ENCODE data around the gene PELI3.
A peak's percentile ranks its signal among the peaks of the same experiment; 100 is the strongest.

The PELI3 gene

GRCh38 chr11:66494458-66494857 lies 27.8 kb downstream of the PELI3 start:
- no peaks in the 10 kb centered on the region for H3K9me3 ChIP-seq (ENCODE audit: control insufficient read depth, low read depth, low read length)
- no peak overlapping the region for H3K27ac ChIP-seq (ENCODE audit: low read length)
- H3K27me3 ChIP-seq (ENCODE audit: control insufficient read depth, insufficient read depth, low read length) = no peaks in the 10 kb centered on the region
- no peak overlapping the region for H3K9ac ChIP-seq (ENCODE audit: low read length)
- no peak overlapping the region for H3K4me3 ChIP-seq (ENCODE audit: low read length)
- peaks cover 43% of the 10 kb centered on the region for H3K36me3 ChIP-seq (ENCODE audit: control insufficient read depth, low read depth, low read length)
- H3K4me1 ChIP-seq (ENCODE audit: control insufficient read depth, low read depth, low read length) = peaks cover 5% of the 10 kb centered on the region

- Histone ChIP-seq H3K27me3 (ENCODE audit: control insufficient read depth, insufficient read depth, low read length) (no peaks in the 10 kb centered on the region), H3K27ac (ENCODE audit: low read length) (no peak overlapping the region), H3K9me3 (ENCODE audit: control insufficient read depth, low read depth, low read length) (no peaks in the 10 kb centered on the region), H3K36me3 (ENCODE audit: control insufficient read depth, low read depth, low read length) (peaks cover 43% of the 10 kb centered on the region), H3K4me1 (ENCODE audit: control insufficient read depth, low read depth, low read length) (peaks cover 5% of the 10 kb centered on the region), H3K9ac (ENCODE audit: low read length) (no peak overlapping the region), H3K4me3 (ENCODE audit: low read length) (no peak overlapping the region)
These were observed 28.2 kb downstream of the PELI3 start for GRCh38 chr11:66494935-66495334.

- Histone ChIP-seq H3K36me3 (ENCODE audit: control insufficient read depth, low read depth, low read length) (peaks cover 46% of the 10 kb centered on the region), H3K27me3 (ENCODE audit: control insufficient read depth, insufficient read depth, low read length) (no peaks in the 10 kb centered on the region), H3K9ac (ENCODE audit: low read length) (no peak overlapping the region), H3K4me1 (ENCODE audit: control insufficient read depth, low read depth, low read length) (peaks cover 5% of the 10 kb centered on the region), H3K4me3 (ENCODE audit: low read length) (no peak overlapping the region), H3K9me3 (ENCODE audit: control insufficient read depth, low read depth, low read length) (no peaks in the 10 kb centered on the region), H3K27ac (ENCODE audit: low read length) (no peak overlapping the region)
These were observed 28.7 kb downstream of the PELI3 start for GRCh38 chr11:66495401-66495854.

- Histone ChIP-seq H3K4me3 (ENCODE audit: low read length) (no peak overlapping the region), H3K27ac (ENCODE audit: low read length) (no peak overlapping the region), H3K9me3 (ENCODE audit: control insufficient read depth, low read depth, low read length) (no peaks in the 10 kb centered on the region), H3K9ac (ENCODE audit: low read length) (no peak overlapping the region), H3K4me1 (ENCODE audit: control insufficient read depth, low read depth, low read length) (no peaks in the 10 kb centered on the region), H3K27me3 (ENCODE audit: control insufficient read depth, insufficient read depth, low read length) (no peaks in the 10 kb centered on the region), H3K36me3 (ENCODE audit: control insufficient read depth, low read depth, low read length) (peaks cover 43% of the 10 kb centered on the region)
These were observed 30.5 kb downstream of the PELI3 start for GRCh38 chr11:66497206-66497605.

GRCh38 chr11:66498506-66498905 lies 31.8 kb downstream of the PELI3 start:
- no peaks in the 10 kb centered on the region for H3K9me3 ChIP-seq (ENCODE audit: control insufficient read depth, low read depth, low read length)
- no peak overlapping the region for H3K9ac ChIP-seq (ENCODE audit: low read length)
- H3K4me3 ChIP-seq (ENCODE audit: low read length) = no peak overlapping the region
- no peak overlapping the region for H3K27ac ChIP-seq (ENCODE audit: low read length)
- no peaks in the 10 kb centered on the region for H3K4me1 ChIP-seq (ENCODE audit: control insufficient read depth, low read depth, low read length)
- H3K36me3 ChIP-seq (ENCODE audit: control insufficient read depth, low read depth, low read length) = peaks cover 31% of the 10 kb centered on the region
- H3K27me3 ChIP-seq (ENCODE audit: control insufficient read depth, insufficient read depth, low read length) = no peaks in the 10 kb centered on the region

- Histone ChIP-seq H3K4me3 (ENCODE audit: low read length) (no peak overlapping the region), H3K4me1 (ENCODE audit: control insufficient read depth, low read depth, low read length) (no peaks in the 10 kb centered on the region), H3K36me3 (ENCODE audit: control insufficient read depth, low read depth, low read length) (peaks cover 21% of the 10 kb centered on the region)
These were observed 38.6 kb downstream of the PELI3 start for GRCh38 chr11:66505276-66505816.

GRCh38 chr11:66509131-66509561 lies 42.4 kb downstream of the PELI3 start:
- Histone ChIP-seq H3K4me1 (ENCODE audit: control insufficient read depth, low read depth, low read length) (peaks cover 4% of the 10 kb centered on the region), H3K4me3 (ENCODE audit: low read length) (no peak overlapping the region), H3K9ac (ENCODE audit: low read length) (no peak overlapping the region), H3K9me3 (ENCODE audit: control insufficient read depth, low read depth, low read length) (no peaks in the 10 kb centered on the region), H3K36me3 (ENCODE audit: control insufficient read depth, low read depth, low read length) (peaks cover 19% of the 10 kb centered on the region), H3K27ac (ENCODE audit: low read length) (no peak overlapping the region), H3K27me3 (ENCODE audit: control insufficient read depth, insufficient read depth, low read length) (no peaks in the 10 kb centered on the region)

More at GRCh38 chr11:66505276-66505816, 38.6 kb downstream of the PELI3 start:
- H3K9me3 ChIP-seq (ENCODE audit: control insufficient read depth, low read depth, low read length) = no peaks in the 10 kb centered on the region
- H3K27me3 ChIP-seq (ENCODE audit: control insufficient read depth, insufficient read depth, low read length) = no peaks in the 10 kb centered on the region
- no peak overlapping the region for H3K9ac ChIP-seq (ENCODE audit: low read length)
- no peak overlapping the region for H3K27ac ChIP-seq (ENCODE audit: low read length)

GRCh38 chr11:66510271-66510989 lies 43.7 kb downstream of the PELI3 start, which contains the start of gene BBS1:
TSS of gene BBS1 (plus strand) at chr11:66510635. CDS start at chr11:66510660, 25 bp downstream.
- Histone ChIP-seq H3K27ac (ENCODE audit: low read length) (no peak within 1 kb of the TSS), H3K4me1 (ENCODE audit: control insufficient read depth, low read depth, low read length) (peaks cover 4% of the 10 kb centered on the region), H3K4me3 (ENCODE audit: low read length) (peak within 1 kb of the TSS; percentile 85), H3K9me3 (ENCODE audit: control insufficient read depth, low read depth, low read length) (no peaks in the 10 kb centered on the region), H3K9ac (ENCODE audit: low read length) (peak within 1 kb of the TSS; percentile 51), H3K36me3 (ENCODE audit: control insufficient read depth, low read depth, low read length) (peaks cover 6% of the 10 kb centered on the region), H3K27me3 (ENCODE audit: control insufficient read depth, insufficient read depth, low read length) (no peaks in the 10 kb centered on the region)

GRCh38 chr11:66510990-66511339 lies 44.3 kb downstream of the PELI3 start:
- H3K4me1 ChIP-seq (ENCODE audit: control insufficient read depth, low read depth, low read length) = peaks cover 4% of the 10 kb centered on the region
- H3K9me3 ChIP-seq (ENCODE audit: control insufficient read depth, low read depth, low read length) = no peaks in the 10 kb centered on the region
- peak overlapping the region; percentile 85 for H3K4me3 ChIP-seq (ENCODE audit: low read length)
- H3K27me3 ChIP-seq (ENCODE audit: control insufficient read depth, insufficient read depth, low read length) = no peaks in the 10 kb centered on the region
- H3K36me3 ChIP-seq (ENCODE audit: control insufficient read depth, low read depth, low read length) = peaks cover 6% of the 10 kb centered on the region
- no peak overlapping the region for H3K27ac ChIP-seq (ENCODE audit: low read length)
- peak overlapping the region; percentile 51 for H3K9ac ChIP-seq (ENCODE audit: low read length)

GRCh38 chr11:66523611-66524010 lies 56.9 kb downstream of the PELI3 start:
- Histone ChIP-seq H3K4me3 (ENCODE audit: low read length) (no peak overlapping the region), H3K9me3 (ENCODE audit: control insufficient read depth, low read depth, low read length) (no peaks in the 10 kb centered on the region), H3K4me1 (ENCODE audit: control insufficient read depth, low read depth, low read length) (no peaks in the 10 kb centered on the region), H3K9ac (ENCODE audit: low read length) (no peak overlapping the region), H3K27me3 (ENCODE audit: control insufficient read depth, insufficient read depth, low read length) (no peaks in the 10 kb centered on the region), H3K36me3 (ENCODE audit: control insufficient read depth, low read depth, low read length) (peaks cover 33% of the 10 kb centered on the region), H3K27ac (ENCODE audit: low read length) (no peak overlapping the region)

- Histone ChIP-seq H3K27me3 (ENCODE audit: control insufficient read depth, insufficient read depth, low read length) (no peaks in the 10 kb centered on the region), H3K36me3 (ENCODE audit: control insufficient read depth, low read depth, low read length) (peaks cover 30% of the 10 kb centered on the region), H3K9me3 (ENCODE audit: control insufficient read depth, low read depth, low read length) (no peaks in the 10 kb centered on the region), H3K4me3 (ENCODE audit: low read length) (no peak overlapping the region), H3K4me1 (ENCODE audit: control insufficient read depth, low read depth, low read length) (no peaks in the 10 kb centered on the region), H3K9ac (ENCODE audit: low read length) (no peak overlapping the region), H3K27ac (ENCODE audit: low read length) (no peak overlapping the region)
These were observed 57.8 kb downstream of the PELI3 start for GRCh38 chr11:66524304-66525040.

All from iPS-18a (cell line).